Retinal pigment epithelial cell (primary cell): ENCODE measurements around the gene MTIF2.
"Not testable (repeated sequence)": the region's sequence is repeated elsewhere in the genome, so short reads cannot be mapped to it uniquely, and the experiment has no call there.

Source experiments
- DNase-seq: peaks from one replicate; pipeline ENCODE4 v3.0.0-alpha.2; 2010; ENCODE audit warnings: low read depth
- H3K4me3 ChIP-seq: 2 replicates; pipeline ENCODE4 v1.5.1; 2011; ENCODE audit warnings: mild to moderate bottlenecking, low read length, control low read depth, moderate library complexity
- CTCF ChIP-seq: conservative IDR thresholded peaks from 2 replicates; pipeline ENCODE4 v1.5.1; 2011; ENCODE audit warnings: low read depth, low read length, control low read depth, inconsistent platforms

Gene MTIF2

GRCh38 chr2:55268288-55268906 lies 634 bp downstream of the MTIF2 start:
- TF ChIP-seq CTCF, result no peak
- DNase-seq, result no peak
- H3K4me3 ChIP-seq, result peak overlapping the region; percentile 98

- H3K4me3 ChIP-seq, DNase-seq: not testable (repeated sequence)
Measured at GRCh38 chr2:55259586-55259985, 9.4 kb downstream of the MTIF2 start.

GRCh38 chr2:55252832-55253231 lies 16.2 kb downstream of the MTIF2 start:
- DNase-seq, result no peak
- TF ChIP-seq CTCF, result no peak
- no peak overlapping the region for H3K4me3 ChIP-seq

- DNase-seq, result no peak
- H3K4me3 ChIP-seq, result no peak overlapping the region
- TF ChIP-seq CTCF, result no peak
Measured at GRCh38 chr2:55247025-55247424, 22.0 kb downstream of the MTIF2 start.

GRCh38 chr2:55245411-55245810 lies 23.6 kb downstream of the MTIF2 start:
- TF ChIP-seq CTCF, result no peak
- DNase-seq, result no peak
- no peak overlapping the region for H3K4me3 ChIP-seq

GRCh38 chr2:55242617-55243016 lies 26.4 kb downstream of the MTIF2 start:
- DNase-seq, result no peak
- no peak overlapping the region for H3K4me3 ChIP-seq
- TF ChIP-seq CTCF, result no peak

GRCh38 chr2:55241582-55241981 lies 27.4 kb downstream of the MTIF2 start:
- not testable (repeated sequence) for H3K4me3 ChIP-seq, DNase-seq

GRCh38 chr2:55239656-55240222 lies 29.3 kb downstream of the MTIF2 start:
- TF ChIP-seq CTCF, result no peak
- no peak for DNase-seq
- no peak overlapping the region for H3K4me3 ChIP-seq
